ENCODE measurements around the gene SWAP70.

The SWAP70 gene

DNA sequence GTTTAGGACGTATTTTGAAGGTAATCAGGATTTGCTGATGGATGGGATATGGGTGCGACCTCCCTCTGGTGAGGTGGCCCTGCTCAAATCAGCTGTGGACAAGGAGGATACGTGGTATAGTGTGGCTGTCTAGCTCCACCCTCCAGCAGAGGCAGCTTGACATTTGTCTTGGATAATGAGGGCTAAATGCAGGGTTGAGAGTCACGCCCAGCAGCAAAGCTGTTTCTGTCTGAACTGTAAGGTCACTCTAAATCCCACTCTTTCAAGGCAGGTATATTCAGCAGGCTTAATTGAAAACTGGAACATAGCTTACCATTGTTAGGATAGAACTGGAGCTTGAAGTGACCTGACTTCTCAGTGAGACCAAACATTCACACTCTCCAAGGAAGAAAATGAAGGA lies 98.7 kb downstream of the SWAP70 start:
- no peak for TF ChIP-seq CTCF (IDR thresholded peaks at IDR 0.05)

GRCh38 chr11:9763301-9763700 lies 99.4 kb downstream of the SWAP70 start:
- no peak overlapping the region for H3K27ac ChIP-seq
- no peak for TF ChIP-seq CTCF (IDR thresholded peaks at IDR 0.05)
- no peak overlapping the region for H3K4me3 ChIP-seq
- DNase-seq (ENCODE audit: low spot score) = no peak

More for the DNA sequence above, 98.7 kb downstream of the SWAP70 start:
- Histone ChIP-seq H3K4me3 (no peak overlapping the region), H3K27ac (no peak overlapping the region)
- no peak for DNase-seq (ENCODE audit: low spot score)

- no peak for TF ChIP-seq CTCF (IDR thresholded peaks at IDR 0.05)
- no peak for DNase-seq (ENCODE audit: low spot score)
- peak overlapping the region; percentile 25 to 82 for H3K27ac ChIP-seq
- H3K4me3 ChIP-seq = no peak overlapping the region
Measured at GRCh38 chr11:9765320-9766101, 101.6 kb downstream of the SWAP70 start.

GRCh38 chr11:9769621-9770020 lies 105.7 kb downstream of the SWAP70 start:
- no peak overlapping the region for H3K4me3 ChIP-seq
- no peak overlapping the region for H3K27ac ChIP-seq
- DNase-seq (ENCODE audit: low spot score) = no peak
- no peak for TF ChIP-seq CTCF (IDR thresholded peaks at IDR 0.05)

DNA sequence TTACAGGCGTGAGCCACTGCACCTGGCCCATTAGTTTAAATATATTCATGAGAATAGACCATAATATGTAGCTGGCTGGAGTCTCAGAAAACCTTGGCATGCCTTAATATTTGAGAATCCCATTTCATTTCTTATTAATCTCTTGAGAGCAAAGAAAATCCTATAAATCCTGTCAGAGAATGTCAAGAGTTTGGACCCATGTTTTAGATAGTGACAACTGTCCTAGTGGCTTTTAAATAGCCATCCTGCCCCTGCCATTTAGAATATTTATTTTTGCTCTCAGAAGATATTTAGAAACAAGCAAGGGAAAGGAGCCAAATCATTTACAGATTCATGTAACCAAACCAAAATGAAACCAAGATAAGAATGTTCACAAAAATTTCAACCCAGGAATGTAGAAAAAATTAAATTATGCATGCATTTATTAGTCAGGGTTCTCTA lies 107.2 kb downstream of the SWAP70 start:
- Histone ChIP-seq H3K27ac (no peak overlapping the region), H3K4me3 (no peak overlapping the region)
- TF ChIP-seq CTCF (IDR thresholded peaks at IDR 0.05) = no peak
- no peak for DNase-seq (ENCODE audit: low spot score)

- Histone ChIP-seq H3K27ac (no peak overlapping the region), H3K4me3 (no peak overlapping the region)
- TF ChIP-seq CTCF (IDR thresholded peaks at IDR 0.05) = no peak
- no peak for DNase-seq (ENCODE audit: low spot score)
Measured at GRCh38 chr11:9772218-9772617, 108.3 kb downstream of the SWAP70 start.

- H3K27ac ChIP-seq = no peak overlapping the region
- no peak for DNase-seq (ENCODE audit: low spot score)
- no peak for TF ChIP-seq CTCF (IDR thresholded peaks at IDR 0.05)
- H3K4me3 ChIP-seq = no peak overlapping the region
Measured at GRCh38 chr11:9773524-9773923, 109.6 kb downstream of the SWAP70 start.
